SK-N-MC (cell line): Measurements from ENCODE around the gene MAGI2.

Source experiments
- DNase-seq: peaks from one replicate; pipeline ENCODE4 v3.0.0-alpha.2; 2011; ENCODE audit warnings: low read depth, low spot score
- H3K27ac ChIP-seq: fragments of 200-600 bp; sonication (generic); 2 replicates; pipeline ENCODE4 v1.5.1; 2016; ENCODE audit warnings: mixed run types
- H3K36me3 ChIP-seq: fragments of 200-600 bp; sonication (generic); 2 replicates; pipeline ENCODE4 v1.6.1; 2017; ENCODE audit warnings: antibody characterized with exemption, low read length, mixed read lengths; ENCODE audit not compliant: insufficient read depth
- H3K4me3 ChIP-seq: fragments of 200-600 bp; sonication (generic); 2 replicates; pipeline ENCODE4 v1.5.1; 2016
- H3K9ac ChIP-seq: fragments of 200-600 bp; sonication (generic); 2 replicates; pipeline ENCODE4 v1.8.0; 2017; ENCODE audit warnings: mixed run types, mixed read lengths; ENCODE audit not compliant: insufficient read length
- H3K9me3 ChIP-seq: fragments of 200-600 bp; sonication (generic); 2 replicates; pipeline ENCODE4 v1.6.1; 2017; ENCODE audit warnings: low read depth, mild to moderate bottlenecking, antibody characterized with exemption, low read length, moderate library complexity, mixed read lengths
- EZH2 ChIP-seq: fragments of 200-600 bp; sonication (generic); IDR thresholded peaks from one replicate; pipeline ENCODE4 v1.6.1; 2017; ENCODE audit warnings: antibody characterized with exemption
- FOXP2 ChIP-seq: optimal IDR thresholded peaks from 2 replicates; pipeline ENCODE3; 2011; ENCODE audit warnings: mild to moderate bottlenecking, moderate library complexity; ENCODE audit not compliant: insufficient read depth; ENCODE audit errors: extremely low read length, control extremely low read depth
- POLR2AphosphoS5 ChIP-seq: IDR thresholded peaks from 2 replicates; pipeline ENCODE4 v1.6.1; 2012; ENCODE audit warnings: mild to moderate bottlenecking, low read depth, low read length, borderline replicate concordance

MAGI2 gene

DNA sequence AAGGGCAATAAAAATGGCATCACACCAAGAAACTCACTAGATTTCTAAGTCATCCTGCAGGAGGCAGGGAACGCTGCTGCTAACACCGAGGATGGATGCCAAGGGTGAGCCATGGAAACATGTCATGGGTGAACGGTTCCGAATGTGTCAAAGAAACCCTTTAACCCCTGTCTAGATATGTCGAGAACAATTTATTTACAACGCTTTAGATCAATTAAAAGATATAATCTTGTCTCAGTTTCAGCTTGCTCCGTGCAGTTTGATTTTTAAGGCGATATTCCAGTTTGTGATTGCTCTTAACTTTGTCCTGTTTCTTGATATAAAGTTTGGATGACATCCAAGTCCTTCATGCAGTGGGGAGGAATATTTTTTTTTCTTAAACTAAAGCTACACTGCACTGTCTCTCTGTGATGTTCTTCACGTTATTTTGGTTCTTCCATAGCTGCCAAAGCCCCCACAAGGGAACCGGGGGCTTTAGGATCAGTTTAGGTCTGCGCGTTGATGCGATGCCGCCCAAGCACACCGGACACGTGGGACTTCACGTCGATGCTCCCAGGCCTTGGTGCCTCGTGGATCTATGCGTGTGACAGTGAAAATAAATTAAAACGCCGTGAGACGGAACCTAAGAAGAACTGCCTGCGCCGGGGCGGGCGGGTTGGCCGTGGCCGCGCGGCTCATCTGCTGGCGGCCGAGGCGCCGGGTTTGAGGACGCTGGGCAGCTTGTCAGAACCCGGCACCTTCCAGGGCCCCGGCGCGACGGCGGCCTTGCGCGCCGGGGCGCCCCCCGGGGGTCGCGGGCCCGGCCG lies 1434.6 kb downstream of the MAGI2 start:
- DNase-seq, result no peak
- Histone ChIP-seq H3K36me3 (no peaks in the 10 kb centered on the region), H3K9ac (peak overlapping the region; percentile 36), H3K9me3 (no peaks in the 10 kb centered on the region), H3K27ac (no peak overlapping the region), H3K4me3 (peak overlapping the region; percentile 71)
- TF ChIP-seq FOXP2, result no peak

DNA sequence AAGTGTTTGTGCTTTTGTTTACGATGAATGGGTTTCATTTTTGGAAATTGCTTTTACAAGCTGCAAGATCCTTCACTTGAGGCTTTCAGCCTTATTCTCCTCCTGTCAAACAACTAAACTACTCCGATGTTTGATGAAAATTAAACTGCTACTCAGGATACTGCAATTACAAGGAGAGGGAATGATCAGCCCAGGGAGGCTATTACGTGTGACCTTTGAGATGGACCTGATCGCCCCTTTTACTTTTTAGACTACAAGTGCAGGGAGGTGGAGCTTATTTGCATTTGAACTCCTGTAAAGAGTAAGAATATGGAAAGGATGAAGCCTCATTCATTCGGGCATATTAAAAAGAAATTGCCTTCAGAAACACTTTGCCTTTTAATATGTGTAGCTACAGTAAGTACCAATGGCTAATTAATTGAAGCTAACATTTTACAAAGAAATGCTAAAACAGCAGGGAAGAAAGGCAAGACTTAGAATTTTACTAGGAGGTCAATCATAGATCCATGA lies 1435.8 kb downstream of the MAGI2 start:
- Histone ChIP-seq H3K27ac (no peak overlapping the region), H3K9me3 (no peaks in the 10 kb centered on the region), H3K4me3 (no peak overlapping the region), H3K36me3 (no peaks in the 10 kb centered on the region), H3K9ac (no peak overlapping the region)
- TF ChIP-seq EZH2, result no peak
- no peak for TF ChIP-seq FOXP2
- TF ChIP-seq POLR2AphosphoS5, result no peak
- no peak for DNase-seq

DNA sequence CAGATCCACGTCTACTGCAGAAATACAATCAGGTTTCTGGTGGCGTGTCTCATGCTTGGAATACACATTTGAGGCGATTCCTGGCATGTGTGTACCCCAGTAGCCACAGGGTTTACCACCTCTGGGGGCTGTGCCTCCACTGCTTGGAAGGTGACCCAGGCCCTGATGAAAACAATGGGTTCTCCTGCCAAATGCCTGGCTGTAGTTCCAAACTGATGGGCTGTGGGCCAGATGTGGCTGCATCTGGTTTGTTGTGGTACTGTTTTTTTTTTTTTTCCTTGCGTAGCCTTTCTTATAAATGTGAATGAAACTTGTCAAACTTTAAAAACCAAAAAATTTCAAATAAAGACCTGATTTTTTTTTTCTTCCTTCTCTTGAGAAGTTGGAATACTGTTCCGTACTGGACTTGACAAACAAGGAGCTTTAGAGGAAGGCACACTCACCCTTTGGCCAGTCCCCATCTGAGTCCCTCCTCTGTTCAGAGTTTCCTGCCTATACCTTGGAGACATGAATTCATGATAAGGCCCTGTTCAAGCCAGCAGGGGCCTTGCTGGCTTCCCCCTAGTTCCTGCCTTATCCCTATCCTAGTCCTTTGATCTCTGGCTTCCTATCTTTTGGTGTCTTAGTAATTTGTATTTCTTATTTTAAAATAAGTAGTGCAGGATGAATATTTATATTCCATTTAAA lies 1437.8 kb downstream of the MAGI2 start:
- Histone ChIP-seq H3K4me3 (no peak overlapping the region), H3K9ac (no peak overlapping the region), H3K36me3 (no peaks in the 10 kb centered on the region), H3K27ac (no peak overlapping the region), H3K9me3 (no peaks in the 10 kb centered on the region)
- TF ChIP-seq FOXP2 (no peak), POLR2AphosphoS5 (no peak), EZH2 (no peak)
- no peak for DNase-seq

DNA sequence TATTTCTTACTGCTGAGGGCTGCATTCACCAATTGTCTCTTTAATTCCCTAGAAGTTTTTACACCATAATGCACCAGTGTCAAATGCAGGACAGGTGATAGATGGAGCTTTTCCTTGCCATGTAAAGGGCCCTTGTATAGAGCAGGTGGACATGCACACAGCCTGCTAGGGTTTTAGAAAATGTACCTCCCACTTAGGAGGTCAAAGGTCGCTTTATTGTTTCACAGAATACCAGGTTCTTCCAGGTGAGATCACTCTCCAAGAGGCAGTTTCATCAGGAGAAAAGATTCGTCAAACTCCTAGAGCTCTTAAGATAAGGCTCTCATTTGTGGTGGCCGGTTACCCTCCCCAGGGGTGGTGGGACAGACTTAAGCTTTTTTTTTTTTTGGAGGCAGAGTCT lies 1439.1 kb downstream of the MAGI2 start:
- H3K27ac ChIP-seq, result no peak overlapping the region
- no peak for TF ChIP-seq FOXP2
- TF ChIP-seq EZH2, result no peak
- no peak for TF ChIP-seq POLR2AphosphoS5
- no peaks in the 10 kb centered on the region for H3K9me3 ChIP-seq
- DNase-seq, result no peak
- H3K9ac ChIP-seq, result no peak overlapping the region
- H3K4me3 ChIP-seq, result no peak overlapping the region
- no peaks in the 10 kb centered on the region for H3K36me3 ChIP-seq

DNA sequence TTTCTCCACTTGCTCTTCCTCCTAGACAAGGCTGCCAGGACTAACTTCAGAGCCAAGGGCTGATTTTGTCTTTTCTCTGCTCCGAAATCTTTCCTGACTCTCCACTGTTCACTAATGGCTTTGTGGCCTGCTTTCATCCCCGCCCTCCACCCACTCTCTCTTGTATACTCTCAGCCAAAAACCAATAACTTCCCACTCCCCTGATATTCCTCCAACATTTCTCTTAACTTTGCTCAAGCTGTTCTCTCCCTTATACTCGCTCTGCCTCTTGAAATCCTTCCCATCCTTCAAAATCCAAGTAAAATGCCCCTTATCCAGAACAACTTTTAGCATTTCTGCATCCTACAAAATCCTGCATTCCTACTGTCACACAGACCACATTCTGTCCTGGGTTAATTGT lies 1440.1 kb downstream of the MAGI2 start:
- Histone ChIP-seq H3K36me3 (no peaks in the 10 kb centered on the region), H3K9ac (no peak overlapping the region), H3K9me3 (no peaks in the 10 kb centered on the region), H3K27ac (no peak overlapping the region), H3K4me3 (no peak overlapping the region)
- DNase-seq, result no peak
- TF ChIP-seq POLR2AphosphoS5, result no peak
- TF ChIP-seq FOXP2, result no peak
- TF ChIP-seq EZH2, result no peak

DNA sequence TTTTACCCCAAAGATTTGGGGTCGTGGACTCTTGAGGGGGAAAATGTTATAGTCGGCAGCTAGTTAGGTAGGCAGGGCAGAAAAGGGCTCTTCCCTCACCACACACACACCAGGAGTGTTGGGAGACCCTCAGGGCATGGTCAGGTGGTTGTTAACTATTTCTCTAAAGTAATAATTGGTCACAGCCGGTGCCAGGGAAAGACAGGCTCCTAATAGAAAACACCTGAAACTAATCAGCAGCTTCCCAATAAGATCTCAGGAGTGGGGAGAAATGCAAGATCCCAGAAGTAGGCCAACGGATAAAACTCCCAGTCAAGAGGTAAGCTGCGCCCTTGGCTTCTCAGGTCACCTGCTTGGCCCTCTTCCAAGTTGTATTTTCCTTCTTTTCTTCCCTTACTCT lies 1441.8 kb downstream of the MAGI2 start:
- Histone ChIP-seq H3K4me3 (no peak overlapping the region), H3K9me3 (no peaks in the 10 kb centered on the region), H3K27ac (no peak overlapping the region), H3K36me3 (no peaks in the 10 kb centered on the region), H3K9ac (no peak overlapping the region)
- DNase-seq, result no peak
- TF ChIP-seq FOXP2 (no peak), POLR2AphosphoS5 (no peak), EZH2 (no peak)

DNA sequence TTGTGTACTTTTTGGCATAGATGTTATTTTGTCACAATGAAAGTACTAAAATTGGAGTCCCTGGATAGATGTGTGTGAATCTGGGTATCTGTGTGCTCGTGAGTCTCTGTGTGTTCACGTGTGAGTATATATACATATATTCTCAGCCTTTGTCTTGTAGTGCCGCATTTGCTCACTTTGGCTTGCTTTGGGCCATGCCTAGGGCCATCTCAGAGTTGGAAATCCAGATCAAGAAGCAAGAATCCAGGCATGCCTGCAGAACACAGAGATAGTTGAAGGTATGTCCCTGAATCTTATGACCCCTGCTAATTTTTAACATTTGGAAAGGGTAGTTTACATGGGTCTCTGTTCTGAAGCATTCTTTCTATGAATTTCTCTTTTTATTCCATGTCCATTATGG lies 1446.2 kb downstream of the MAGI2 start:
- no peaks in the 10 kb centered on the region for H3K36me3 ChIP-seq
- H3K9ac ChIP-seq, result no peak overlapping the region
- TF ChIP-seq EZH2 (no peak), POLR2AphosphoS5 (no peak), FOXP2 (no peak)
- no peak for DNase-seq
- no peak overlapping the region for H3K27ac ChIP-seq
- no peak overlapping the region for H3K4me3 ChIP-seq
- no peaks in the 10 kb centered on the region for H3K9me3 ChIP-seq

DNA sequence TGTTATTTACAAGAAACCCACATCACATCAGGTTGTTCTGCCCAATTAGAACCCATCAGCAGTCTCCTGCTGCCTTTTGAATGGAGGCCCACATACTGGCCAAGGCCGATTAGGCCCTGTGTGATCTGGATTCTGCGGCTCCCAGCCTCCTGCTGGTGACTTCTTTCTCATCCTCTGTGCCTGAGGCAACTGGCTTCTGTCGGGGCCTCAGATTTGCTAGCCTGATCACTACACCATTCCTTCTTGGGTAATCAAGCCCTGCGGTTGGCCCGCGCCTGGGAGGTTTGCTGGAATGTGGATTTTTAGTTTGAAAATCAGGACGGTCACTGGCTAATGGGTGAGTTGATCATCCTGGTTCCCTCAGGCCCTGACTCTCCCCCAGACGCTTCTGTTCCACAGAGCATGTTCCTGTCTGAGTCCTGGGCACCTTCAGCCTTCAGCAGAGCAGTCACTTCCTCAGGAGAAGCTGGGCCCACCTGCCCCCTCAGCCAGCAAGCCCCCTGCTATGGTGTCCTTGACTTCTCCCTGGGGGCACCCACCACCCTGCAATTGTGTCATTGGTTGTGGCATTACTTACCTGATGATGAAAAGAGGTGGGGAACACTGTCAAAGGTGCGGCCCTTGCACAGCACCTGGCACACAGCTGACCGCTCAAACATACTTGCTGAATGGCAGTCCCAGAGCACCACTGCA lies 1447.3 kb downstream of the MAGI2 start:
- Histone ChIP-seq H3K4me3 (no peak overlapping the region), H3K9ac (no peak overlapping the region), H3K27ac (no peak overlapping the region), H3K9me3 (no peaks in the 10 kb centered on the region), H3K36me3 (no peaks in the 10 kb centered on the region)
- no peak for DNase-seq
- TF ChIP-seq POLR2AphosphoS5 (no peak), FOXP2 (no peak), EZH2 (no peak)

DNA sequence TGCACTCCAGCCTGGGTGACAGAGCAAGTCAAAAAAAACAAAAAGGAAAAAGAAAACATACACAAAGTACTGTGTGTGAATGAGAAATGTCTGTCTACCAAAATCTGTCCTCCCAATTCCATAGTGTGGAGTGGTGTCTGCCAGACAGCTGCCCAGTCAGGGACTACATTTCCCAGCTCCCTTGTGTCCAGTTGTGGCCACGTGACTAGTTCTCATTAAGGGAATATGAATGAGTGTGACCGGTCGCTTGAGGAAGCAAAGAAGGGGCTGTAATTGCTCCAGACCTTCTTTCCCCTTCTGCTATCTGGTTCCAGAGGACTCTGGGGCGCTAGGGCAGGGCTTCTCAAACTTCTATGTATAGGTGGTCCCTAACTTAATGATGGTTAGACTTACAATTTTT lies 1450.8 kb downstream of the MAGI2 start:
- DNase-seq, result no peak
- Histone ChIP-seq H3K36me3 (no peaks in the 10 kb centered on the region), H3K4me3 (no peak overlapping the region), H3K27ac (no peak overlapping the region), H3K9me3 (no peaks in the 10 kb centered on the region), H3K9ac (no peak overlapping the region)
- TF ChIP-seq POLR2AphosphoS5 (no peak), EZH2 (no peak), FOXP2 (no peak)
